GM21367 (cell line): ENCODE results near the gene ELL2.
"Not testable (repeated sequence)": the region's sequence is repeated elsewhere in the genome, so short reads cannot be mapped to it uniquely, and the experiment has no call there.

ENCODE experiments used
- ATAC-seq: cut with Tn5 transposase; IDR thresholded peaks from one replicate; pipeline ENCODE4 v1.9.1; 2021; ENCODE audit not compliant: unreplicated experiment

ELL2 gene

DNA sequence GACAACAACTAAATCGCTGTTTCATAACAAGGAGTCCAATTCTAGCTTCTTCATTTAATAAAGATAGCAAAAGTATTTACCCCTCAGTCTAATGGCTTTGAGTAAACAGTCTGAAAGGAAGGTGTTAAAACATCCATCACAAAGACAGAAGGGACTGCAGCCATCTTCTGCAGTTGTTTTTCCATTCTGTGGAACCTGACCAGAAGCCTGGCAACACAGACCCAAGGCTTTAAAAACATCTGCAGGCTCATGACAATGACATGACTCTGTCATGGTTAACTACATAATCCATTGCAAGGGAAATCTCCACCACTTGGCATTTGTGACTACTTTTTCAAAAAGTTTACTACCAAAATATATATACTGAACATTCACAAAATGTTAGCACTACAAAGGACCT lies 51.9 kb downstream of the ELL2 start:
- no peak for ATAC-seq

DNA sequence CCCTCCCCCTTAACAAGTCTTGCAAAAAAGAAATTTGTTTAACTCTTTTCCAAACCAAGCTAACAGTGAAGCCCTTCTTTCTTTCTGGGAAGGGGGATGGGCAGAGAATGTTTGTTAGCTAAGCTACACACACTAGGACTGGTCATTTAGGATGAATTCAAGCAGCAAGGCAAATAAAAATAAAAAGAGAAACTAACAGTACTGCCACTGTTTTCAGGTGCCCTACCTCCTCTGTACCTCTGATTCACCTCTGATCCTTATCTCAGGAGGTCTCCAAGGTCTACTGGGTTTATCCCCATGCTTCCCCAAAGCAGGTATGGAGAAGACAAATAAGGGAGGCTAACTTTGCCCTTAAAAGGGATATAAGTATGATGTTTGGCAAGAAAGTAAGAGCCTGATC lies 52.9 kb downstream of the ELL2 start:
- ATAC-seq, result no peak

DNA sequence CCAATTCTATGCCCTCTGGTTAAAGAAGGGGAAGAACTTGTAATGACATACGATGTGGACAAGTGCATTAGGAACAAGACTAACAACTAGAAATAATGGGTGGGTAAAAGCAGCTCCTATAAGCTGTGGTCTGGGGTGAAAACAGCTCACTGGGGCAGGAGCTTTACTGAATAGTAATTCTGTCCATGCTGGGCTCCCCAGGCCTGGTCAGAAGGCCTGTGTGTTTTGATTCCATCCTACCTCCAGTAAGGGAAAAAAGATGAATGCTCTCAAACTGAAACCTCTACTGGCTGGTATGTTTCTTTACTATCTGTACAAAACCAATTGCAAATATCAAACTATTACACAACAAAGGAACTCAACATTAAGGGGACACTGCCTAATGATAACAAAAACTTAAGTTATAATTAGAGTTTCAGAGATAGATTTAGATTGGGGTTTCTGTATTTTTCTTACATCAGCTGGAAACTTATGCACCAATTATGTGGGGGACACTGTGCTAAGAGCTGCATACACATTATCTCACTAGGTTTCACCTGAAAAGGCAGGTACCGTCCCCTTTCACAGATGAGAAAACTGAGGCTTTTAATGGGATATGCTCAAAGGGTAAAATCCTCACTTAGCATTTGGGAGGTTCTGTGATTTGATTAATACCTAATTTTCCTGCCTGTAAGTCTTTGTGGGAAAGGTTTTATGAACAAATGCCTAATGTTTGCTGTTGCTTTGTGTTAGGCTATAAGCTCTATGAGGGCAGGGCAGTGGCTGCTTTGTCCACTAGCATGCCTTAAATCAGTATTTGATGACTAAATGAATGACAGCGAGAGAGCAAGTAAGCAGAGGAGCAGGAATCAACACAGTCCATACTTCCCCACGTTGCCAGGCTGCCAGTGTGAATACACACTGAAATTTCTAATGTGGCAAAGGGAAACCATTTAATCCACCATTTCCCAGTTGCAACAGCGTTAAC lies 53.6 kb downstream of the ELL2 start:
- ATAC-seq, result no peak

DNA sequence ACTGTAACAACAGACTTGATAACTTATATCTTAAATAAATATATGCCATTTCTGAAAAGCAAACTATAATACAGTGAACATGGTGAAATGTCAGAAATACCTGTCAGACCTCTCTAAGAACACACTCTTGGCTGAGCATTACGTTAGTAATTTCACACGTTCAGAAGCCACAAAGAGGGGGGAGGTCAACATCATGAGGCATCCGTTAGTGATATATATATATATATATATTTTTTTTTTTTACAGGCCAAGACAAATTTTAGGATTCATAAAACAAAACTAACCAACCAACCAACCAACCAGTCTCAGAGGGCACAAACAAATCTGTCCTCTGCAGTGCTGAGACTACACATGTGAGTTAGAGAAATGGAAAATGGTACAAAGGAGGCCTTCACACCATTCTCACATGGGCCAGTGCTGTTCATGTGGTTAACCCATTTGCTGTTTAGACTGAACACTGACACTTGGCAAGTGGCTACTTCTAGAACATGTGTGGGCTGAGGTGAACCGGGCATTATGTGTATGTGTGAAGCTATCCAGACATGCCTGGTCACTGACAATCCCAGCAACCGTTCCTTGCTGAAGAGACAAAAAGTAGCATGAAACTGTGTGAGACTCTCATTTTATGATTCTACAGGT lies 54.5 kb downstream of the ELL2 start:
- ATAC-seq, result no peak

DNA sequence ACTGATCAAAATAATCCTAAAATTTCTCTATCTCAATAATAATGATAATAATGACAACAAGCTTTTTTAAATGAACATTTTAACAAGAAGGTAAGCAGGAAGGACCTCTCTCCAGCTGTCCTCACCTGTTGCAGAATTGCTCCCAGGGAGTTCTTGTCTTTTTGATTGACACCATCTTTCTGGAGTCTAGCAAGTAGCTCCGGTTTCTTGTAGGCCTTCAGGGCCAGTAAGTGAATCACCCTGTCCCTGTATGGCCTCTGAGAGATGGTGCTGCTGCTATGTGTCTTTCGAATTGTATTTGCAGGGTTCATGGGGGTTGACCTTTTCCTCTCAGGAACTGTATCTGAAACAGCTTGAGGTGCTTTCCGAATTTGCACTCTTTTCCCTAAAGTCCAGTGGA lies 55.3 kb downstream of the ELL2 start:
- ATAC-seq, result not testable (repeated sequence)

DNA sequence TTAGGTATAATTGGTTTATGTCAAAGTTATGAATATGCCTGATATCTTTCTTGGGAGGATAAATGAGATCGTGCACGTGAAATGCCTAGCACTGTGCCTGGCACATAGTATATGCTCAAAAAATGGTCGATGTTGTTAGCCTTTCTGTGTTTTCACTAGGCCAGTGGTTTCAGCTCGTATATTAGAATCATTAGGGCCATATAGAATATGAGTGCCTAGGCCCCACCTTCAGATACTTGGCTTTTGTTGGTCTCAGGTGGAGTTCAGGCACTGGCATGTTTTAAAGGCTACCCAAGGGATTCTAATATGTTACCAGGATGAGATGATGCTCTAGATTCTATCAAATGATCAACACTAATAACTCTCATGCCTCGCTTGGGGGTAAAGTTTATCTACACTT lies 56.8 kb downstream of the ELL2 start:
- ATAC-seq, result no peak

DNA sequence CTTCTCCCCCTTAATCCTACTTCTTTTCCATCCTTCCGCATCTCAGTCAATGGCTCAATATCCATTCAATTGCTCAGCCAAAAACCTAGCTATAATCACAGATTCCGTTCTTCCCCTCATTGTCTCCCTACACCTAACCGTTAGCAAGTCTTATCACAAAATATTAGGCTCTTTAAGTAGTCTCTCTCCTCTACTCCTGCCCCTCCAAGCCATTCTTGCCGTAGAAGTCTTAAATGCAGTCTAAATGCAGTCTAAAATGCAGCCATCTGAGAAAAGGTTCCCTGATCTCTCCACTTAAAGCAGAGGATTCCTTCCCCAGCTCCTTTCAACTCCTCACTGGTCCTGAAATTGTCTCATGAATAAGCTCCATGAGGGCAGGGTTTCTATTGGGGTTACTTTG lies 57.8 kb downstream of the ELL2 start:
- no peak for ATAC-seq

- ATAC-seq, result no peak
Measured at GRCh38 chr5:95901676-95902627, 59.7 kb downstream of the ELL2 start.

GRCh38 chr5:95900383-95900958 lies 61.2 kb downstream of the ELL2 start:
- ATAC-seq, result no peak

DNA sequence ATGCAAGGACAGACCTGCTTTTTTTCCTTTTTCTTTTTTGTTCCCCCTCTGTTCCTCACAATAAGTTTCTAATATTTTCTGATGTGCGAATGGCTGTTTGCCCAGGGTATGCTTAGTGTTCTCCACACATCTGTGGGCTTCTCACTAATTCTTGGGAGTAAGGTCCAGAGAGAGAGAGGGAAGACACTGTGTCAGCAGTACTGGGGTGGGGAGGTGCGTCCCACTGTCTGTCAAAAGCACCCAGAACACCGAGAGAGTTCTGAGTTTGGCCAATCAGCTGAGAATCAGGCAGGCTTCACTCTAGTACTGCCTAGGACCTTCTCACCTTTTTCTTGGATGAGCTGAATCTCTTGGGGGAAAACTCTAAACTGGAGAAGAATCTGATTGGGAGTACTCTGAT lies 61.8 kb downstream of the ELL2 start:
- ATAC-seq, result no peak

DNA sequence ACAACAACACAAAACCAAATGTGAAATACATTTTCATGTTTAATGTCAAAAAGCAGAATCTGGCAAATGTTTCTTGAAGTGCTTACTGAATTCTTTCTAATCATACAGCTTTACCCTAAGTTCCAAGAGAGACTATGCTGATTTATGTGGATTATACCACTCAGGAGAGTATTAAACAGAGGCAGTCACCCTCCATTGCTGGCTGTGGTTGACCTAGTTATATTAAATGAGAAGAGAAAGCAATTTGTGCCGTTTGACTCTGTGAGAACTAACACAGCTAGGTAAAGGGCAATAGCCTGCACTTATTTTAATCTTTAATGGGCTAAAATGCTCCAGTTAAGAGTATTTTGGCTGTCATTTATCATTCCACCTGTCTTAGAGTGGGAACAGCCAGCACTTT lies 62.6 kb downstream of the ELL2 start:
- no peak for ATAC-seq

DNA sequence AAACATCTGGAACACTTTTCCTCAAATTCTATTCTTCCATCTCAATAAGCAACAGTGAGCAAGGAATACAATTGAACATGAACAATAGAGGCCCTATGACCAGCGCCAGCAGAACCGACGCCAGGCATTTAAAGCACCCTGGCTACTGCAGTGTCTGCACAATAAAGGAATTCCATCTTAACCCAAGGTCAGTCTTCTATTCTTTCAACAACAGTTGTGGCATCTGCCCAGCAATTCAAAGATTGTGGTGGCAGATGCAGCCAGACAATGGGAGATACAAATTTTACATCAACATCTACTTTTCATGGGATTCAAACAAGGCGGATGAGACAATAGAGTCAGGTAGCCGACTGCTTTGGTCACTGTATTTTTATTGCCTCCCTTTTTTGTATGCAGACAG lies 65.9 kb downstream of the ELL2 start:
- no peak for ATAC-seq

DNA sequence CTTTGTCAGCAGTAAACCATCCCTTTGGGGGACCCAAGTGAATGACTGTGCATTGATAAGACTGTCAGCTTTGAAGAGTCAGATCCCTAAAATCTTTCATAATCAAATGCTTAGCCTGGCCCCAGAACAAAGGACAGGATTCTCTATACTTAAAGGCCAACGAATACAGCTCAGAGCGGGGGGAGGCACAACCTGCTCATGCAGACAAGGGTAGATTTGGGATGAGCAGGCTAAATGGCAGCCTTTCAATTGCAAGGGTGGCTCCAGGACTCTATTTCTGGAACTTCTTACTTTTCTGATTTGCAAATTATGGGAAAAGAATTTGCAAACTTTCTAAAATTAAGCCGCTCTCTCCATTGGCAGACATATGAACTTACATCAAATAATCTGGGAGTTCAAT lies 66.4 kb downstream of the ELL2 start:
- no peak for ATAC-seq

GRCh38 chr5:95892784-95893354 lies 68.8 kb downstream of the ELL2 start:
- peak; percentile 65 for ATAC-seq

GRCh38 chr5:95891499-95891898 lies 70.2 kb downstream of the ELL2 start:
- ATAC-seq, result no peak

DNA sequence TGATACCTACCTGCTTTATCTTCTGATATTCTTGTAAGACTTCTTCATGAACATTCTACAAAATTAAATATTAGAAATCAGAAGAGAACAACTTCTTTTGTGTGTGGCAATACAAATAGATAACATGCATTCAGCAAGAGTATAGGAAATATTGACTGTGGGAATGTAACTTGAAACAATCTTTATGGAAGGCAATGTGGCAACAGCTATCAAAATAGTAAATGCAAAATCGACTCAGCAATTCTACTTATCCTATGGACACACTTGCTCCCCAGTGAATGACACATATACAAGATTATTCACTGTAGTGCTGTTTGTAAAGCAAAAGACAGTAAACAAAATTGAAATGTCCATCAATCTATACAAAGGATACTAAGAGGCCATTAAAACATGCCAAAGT lies 72.6 kb downstream of the ELL2 start:
- no peak for ATAC-seq

- no peak for ATAC-seq
Measured at GRCh38 chr5:95887977-95888376, 73.7 kb downstream of the ELL2 start.

DNA sequence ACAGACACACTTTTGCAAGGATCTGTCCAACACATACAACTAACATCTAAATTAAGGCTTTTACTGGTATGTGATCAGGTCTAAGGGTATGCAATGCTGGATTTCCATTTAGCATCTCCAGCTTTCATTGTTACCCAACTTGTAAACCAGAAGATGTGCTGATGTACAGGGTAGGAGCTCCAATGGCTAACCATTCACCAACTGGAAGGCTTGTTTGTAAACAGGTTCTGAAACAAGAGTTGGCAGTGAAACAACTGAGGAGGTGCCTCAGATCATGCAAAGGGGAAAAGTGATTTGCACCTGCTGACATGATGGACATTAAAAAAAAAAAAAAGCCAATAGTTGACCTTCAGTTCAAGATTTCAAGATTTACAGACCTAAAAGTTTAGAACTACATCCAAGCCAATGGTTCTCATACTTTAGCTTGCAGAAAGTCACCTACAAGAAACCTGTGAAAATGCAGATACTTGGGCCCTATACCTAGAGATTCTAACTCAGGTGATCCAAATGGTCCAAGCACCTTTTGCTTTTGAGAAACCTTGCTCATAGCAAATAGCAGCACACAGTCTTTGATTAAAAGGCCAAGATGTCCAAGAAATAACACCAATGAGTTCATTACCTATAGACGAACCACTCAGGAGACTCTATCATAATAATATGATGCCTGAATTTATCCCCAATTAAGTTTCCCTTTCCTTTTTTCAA lies 75.2 kb downstream of the ELL2 start:
- no peak for ATAC-seq

DNA sequence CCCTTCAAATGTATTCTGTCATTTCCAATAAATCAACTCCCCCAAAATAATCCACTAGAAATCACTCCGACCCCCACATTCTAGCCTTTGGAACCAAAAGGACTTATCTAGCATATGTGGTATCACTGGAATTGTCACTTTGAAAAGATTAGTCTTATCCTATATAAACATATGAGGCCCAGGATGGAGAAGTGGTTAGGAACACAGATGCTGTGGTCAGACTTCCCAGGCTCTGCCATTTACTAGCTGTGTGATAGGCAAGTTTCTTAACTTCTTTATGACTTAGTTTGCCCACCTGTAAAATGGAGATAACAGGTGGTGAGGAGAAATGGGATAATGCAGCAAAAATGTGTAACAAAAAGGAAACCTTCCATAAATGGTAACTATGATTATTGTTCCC lies 77.1 kb downstream of the ELL2 start:
- ATAC-seq, result no peak

DNA sequence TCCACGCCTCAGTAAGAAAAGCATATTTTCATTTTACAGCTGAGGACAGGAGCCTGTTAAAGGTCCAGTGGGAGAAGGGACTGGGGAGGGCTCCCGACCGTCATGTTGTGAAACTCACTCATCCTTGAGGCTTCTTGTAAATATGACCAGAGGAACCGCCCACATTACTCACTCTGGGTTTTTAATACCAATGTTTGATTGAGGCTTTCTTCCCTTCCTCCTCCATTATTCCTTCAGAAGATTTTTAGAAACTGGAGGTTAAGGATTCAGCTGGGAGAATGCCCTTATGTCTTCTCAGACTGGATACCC lies 77.7 kb downstream of the ELL2 start:
- peak; percentile 51 for ATAC-seq
